22Rv1 (cell line): ENCODE measurements around the gene KRT27.

Experiments
- H3K27ac ChIP-seq: fragments of 450-650 bp; 2 replicates; pipeline ENCODE4 v1.5.1; 2017
- ZFX ChIP-seq: fragments of 450-650 bp; IDR thresholded peaks from 2 replicates; pipeline ENCODE4 v1.6.1; 2017; ENCODE audit warnings: antibody characterized with exemption, borderline replicate concordance
- TF ChIP-seq, protein P1 (sequence below): fragments of 450-650 bp; IDR thresholded peaks from 2 replicates; pipeline ENCODE4 v1.5.1; 2017; ENCODE audit warnings: mild to moderate bottlenecking

KRT27 gene

GRCh38 chr17:40782450-40782849, at the start of gene KRT27:
KRT27 (minus strand) TSS chr17:40782550; CDS start chr17:40782493, 57 bp downstream.
- H3K27ac ChIP-seq, result no peak within 1 kb of the TSS
- TF ChIP-seq, protein P1, sequence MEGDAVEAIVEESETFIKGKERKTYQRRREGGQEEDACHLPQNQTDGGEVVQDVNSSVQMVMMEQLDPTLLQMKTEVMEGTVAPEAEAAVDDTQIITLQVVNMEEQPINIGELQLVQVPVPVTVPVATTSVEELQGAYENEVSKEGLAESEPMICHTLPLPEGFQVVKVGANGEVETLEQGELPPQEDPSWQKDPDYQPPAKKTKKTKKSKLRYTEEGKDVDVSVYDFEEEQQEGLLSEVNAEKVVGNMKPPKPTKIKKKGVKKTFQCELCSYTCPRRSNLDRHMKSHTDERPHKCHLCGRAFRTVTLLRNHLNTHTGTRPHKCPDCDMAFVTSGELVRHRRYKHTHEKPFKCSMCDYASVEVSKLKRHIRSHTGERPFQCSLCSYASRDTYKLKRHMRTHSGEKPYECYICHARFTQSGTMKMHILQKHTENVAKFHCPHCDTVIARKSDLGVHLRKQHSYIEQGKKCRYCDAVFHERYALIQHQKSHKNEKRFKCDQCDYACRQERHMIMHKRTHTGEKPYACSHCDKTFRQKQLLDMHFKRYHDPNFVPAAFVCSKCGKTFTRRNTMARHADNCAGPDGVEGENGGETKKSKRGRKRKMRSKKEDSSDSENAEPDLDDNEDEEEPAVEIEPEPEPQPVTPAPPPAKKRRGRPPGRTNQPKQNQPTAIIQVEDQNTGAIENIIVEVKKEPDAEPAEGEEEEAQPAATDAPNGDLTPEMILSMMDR, result no peak
- no peak for TF ChIP-seq ZFX

- TF ChIP-seq, protein P1, result no peak
- no peak for TF ChIP-seq ZFX
- H3K27ac ChIP-seq, result no peak overlapping the region
Measured at GRCh38 chr17:40830085-40830776, 47.9 kb upstream of the KRT27 start.

DNA sequence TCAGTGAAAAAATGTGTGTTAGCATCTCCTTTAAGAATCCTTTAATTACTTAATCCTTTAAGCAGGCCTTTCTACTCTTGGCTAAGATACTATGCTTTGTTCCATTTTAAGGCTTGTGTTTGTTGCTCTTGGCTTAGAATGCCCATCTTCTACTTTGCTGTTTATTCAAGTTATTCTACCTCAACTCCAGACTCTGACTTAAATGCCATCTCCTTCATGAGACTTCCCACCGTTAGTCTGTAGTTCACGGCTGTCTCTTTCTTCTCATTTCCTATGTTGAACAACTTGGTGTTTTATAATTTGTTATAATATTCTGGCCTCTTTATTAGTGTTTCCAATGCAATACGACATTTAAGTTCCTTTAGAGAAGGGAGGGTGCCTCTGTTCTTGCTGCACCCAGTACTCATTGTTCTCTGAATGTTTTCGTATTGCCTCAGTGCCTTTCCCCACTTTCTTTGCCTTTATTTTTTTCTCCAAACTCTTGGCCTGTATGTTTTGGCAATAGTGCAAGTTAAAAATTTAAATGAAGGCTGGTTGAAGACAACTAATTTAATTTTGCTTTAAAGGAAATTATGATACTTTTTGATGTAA, 46.2 kb upstream of the KRT27 start:
- no peak overlapping the region for H3K27ac ChIP-seq
- no peak for TF ChIP-seq ZFX
- TF ChIP-seq, protein P1, result no peak

DNA sequence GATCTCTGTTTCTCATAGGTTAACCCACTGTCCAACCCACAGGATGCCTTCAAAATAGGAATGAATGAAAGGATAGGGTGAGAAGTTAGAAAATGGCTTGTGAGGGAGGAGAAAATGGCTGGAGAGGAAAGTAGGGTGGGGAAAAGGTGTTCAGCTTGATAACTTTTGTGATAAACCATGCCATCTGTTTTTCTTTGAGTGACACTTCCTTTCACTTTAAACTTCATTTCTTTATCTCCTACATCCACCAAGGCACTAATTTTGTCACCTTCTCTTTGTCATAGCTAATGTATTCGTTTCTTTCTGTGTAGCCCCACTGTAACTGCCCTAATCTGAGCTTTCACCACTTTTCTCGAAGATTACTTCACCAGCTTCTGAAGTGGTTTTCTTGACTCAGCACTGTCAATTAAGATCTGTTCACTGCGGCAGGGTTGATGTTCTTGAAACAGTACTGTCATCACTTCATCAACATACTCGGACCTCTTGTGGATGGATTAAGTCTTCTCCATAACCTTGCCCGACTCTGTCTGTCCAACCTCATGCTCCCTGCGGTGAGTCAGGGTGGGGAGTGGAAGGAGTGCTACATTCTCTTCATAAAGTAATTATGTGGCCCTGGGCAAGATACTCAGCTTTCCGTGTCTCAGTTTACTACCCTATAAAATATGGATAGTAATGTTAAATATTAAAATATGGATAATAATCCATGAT, 45.5 kb upstream of the KRT27 start:
- no peak overlapping the region for H3K27ac ChIP-seq
- TF ChIP-seq, protein P1, result no peak
- no peak for TF ChIP-seq ZFX

GRCh38 chr17:40825599-40825998, 43.2 kb upstream of the KRT27 start:
- H3K27ac ChIP-seq, result no peak overlapping the region
- TF ChIP-seq ZFX, result no peak
- TF ChIP-seq, protein P1, result no peak

- TF ChIP-seq, protein P1, result no peak
- no peak for TF ChIP-seq ZFX
- no peak overlapping the region for H3K27ac ChIP-seq
Measured at GRCh38 chr17:40824015-40824832, 41.9 kb upstream of the KRT27 start.
